NCI-H1417 treated with DMSO at 0.1 percent for 48 hours (cell line): Measurements from ENCODE around the gene ATIC.

Experiments
- DNase-seq: peaks from one replicate; lab custom pipeline; 2025; lab: John Stamatoyannopoulos, UW

Gene ATIC

GRCh38 chr2:215361211-215361875 is 49.5 kb downstream of the ATIC start:
- no peak for DNase-seq

DNA sequence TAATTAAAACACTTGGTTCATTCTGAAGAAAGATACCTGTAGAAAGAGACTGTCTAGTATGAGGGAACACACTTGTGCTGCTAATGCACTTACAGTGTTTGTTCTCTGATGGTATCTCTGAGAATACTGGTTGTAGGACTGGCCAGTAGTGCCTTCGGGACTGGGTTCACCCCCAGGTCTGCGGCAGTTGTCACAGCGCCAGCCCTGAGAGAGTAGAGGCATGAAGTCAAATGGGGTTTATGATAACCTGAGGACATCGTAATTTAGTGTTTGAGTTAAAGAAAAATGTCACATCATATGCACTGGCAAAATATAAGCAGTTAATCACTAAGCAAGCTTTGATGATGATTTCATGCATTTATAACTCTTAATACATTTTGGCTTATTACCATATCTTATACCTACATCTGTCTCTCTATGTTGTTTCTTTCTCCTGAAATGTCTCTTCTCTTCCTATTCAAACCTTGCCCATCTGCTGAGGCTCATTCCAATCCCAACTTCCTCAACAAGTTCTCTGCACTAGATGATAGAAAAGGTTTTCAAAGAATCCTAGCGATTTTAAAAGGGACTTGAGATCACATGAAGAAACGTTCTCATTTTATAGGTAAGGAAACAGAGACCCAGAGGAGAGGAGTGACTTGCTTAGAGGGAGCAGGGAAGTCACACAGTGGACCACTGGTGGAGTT is 50.2 kb downstream of the ATIC start:
- DNase-seq: no peak

- no peak for DNase-seq
Observed at GRCh38 chr2:215362562-215362904, 50.7 kb downstream of the ATIC start.

DNA sequence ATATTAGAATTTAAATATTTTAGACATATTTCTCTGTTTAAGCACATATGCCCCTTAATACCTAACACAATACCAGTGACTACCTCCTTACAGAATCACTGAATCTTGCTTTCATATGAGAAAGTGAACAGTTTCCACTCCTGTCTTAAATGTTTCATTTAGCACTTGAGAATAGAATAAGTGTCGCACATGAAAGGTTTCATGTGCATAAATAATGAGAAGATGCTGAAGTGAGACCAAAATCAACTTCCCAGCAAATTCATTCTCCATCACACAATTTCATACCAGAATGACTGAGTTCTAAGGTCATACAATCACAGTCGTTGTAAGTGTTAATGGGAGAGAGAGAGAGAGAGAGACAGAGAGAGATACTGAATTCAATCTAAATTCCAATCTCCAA is 51.2 kb downstream of the ATIC start:
- no peak for DNase-seq

DNA sequence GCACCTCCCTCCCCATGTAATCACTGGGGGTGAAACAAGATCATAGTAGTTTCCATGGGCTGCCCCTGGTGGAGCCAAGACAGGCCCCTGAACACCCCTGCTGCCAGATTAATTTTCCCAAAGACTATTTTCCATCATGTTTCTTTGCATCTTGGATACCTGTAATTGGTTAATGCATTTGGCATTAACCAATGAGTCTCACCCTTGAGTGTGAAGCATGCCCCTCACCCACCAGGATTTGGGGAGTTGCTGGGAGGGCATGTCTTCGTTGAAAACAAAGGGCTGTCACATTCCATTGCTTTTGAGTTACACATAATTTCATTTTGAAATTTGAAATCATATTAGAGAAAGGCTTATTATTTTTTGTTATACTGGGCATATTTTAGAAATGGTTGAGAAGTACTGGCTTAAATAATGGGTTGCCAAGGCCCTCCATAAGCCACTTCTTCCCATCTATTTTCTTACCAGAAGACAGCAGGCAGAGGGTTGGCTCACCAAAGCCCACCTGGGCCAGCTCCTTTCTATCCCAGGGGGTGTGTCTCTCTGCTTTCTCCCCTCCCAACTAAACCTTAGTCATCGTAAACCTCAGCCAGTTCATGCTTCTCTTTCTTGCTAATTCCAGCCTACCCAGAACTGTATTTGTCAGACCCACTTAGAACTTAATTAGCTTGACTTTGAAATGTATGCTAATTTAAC is 51.8 kb downstream of the ATIC start:
- DNase-seq: no peak

DNA sequence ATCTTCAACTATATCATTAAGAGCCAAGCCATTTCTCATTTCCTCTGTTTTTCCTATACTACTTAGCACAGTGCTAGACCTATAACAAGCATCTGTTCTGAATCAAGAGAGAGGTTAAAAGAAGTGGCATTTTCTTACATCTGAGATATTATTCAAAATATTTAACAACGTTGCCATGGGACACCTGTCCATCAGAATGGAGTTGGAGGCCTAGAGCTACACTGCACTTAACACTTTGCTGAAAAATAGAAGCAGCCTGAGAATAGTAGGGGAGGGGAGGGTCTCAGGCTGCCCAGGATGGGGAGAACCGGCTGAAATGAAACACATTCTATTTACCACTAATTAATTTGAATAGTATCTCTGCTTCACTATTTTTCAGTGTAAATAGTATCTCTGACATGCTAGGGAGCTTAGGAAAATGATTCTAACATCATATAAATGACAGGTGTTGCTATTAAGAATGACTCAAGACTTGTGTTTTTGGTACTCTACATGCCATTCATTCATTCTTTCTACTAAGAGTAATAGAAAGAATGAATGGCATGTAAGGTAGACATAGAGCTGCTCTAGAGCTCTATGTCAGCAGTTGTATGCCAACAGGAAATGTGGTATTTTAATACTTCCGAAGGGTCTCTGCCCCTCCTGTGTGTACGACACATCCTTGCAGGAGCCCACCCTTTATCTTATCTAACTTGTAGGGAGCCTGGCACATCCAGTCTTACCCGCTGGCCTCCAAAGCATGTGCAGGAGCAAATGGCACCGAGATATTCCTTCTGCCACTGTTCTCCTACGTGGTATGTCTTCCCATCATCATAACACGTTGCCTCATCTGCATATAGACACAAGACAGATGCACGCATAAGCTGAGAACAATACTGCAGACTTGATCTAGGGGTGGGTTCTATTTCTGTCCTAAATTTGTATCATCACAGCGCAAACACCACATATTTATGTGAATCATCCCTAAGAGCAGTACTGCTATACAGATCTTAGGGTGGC is 52.6 kb downstream of the ATIC start:
- DNase-seq: no peak

- DNase-seq: no peak
Observed at GRCh38 chr2:215365184-215365658, 53.4 kb downstream of the ATIC start.

DNA sequence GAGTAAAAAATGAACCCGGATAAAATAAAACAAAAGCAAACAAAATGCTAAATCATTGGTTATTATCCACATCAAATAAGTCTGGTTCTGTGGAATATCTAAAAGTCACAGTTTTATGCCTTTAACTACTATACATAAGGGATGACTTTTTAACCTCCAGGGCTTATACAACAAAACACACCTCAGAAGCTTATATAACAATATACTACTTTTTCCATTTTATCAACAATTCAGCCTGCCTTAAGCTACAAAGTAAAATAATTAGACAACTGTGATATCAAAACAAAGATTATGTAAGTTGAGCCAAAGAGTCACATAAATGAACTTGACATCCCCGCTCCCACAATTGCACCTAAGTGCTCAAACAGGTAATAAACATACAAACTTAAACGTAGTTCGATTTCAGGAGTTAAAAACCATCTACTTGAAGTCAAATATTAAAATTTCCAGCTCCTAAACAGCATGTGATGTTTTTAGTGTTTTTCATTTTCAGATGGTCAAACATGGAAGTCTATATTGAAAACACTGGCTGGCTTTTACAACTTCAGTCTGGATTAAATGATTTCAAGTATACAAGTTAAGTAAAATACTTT is 54.7 kb downstream of the ATIC start:
- DNase-seq: no peak

GRCh38 chr2:215367662-215368492 is 56.0 kb downstream of the ATIC start:
- no peak for DNase-seq

GRCh38 chr2:215368493-215368809 is 56.6 kb downstream of the ATIC start:
- DNase-seq: no peak

- no peak for DNase-seq
Observed at GRCh38 chr2:215369181-215369760, 57.4 kb downstream of the ATIC start.

DNA sequence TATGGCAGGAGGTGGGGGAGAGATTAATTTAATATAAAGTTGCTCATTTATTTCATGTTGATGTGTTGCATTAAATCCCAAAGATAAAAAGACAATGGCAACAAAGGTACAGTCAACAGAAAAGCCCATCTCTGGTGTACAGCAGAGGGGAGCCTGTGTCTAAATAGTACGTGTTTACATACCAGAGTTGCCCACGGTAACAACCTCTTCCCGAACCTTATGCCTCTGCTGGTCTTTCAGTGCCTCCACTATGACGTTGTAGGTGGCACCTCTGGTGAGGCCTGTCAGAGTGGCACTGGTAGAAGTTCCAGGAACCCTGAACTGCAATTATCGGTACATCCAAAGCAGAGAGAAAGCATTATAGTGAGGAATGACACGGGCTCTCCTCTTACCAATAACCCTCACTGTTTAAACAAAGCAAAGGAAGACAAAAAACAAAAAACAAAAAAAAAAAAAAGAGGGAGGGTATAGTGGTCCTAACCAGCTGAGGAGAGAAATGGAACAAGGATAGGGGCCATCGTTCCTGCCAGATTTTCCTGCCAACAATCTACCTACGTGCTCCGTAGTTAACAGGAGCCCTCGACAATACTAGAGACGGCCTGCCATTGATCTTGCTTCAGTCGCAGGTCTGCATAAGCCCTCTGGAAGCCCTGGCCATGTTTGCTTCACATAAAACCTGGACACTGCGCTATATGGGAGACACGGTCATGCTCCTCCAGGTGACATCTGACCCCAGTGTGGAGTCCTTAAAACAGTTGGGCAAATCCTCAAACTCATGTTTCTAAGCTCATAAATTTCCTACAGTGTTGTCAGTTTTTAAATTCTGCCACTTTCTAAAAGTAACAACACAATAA is 58.5 kb downstream of the ATIC start:
- DNase-seq: no peak

- no peak for DNase-seq
Observed at GRCh38 chr2:215371915-215372897, 60.3 kb downstream of the ATIC start.

DNA sequence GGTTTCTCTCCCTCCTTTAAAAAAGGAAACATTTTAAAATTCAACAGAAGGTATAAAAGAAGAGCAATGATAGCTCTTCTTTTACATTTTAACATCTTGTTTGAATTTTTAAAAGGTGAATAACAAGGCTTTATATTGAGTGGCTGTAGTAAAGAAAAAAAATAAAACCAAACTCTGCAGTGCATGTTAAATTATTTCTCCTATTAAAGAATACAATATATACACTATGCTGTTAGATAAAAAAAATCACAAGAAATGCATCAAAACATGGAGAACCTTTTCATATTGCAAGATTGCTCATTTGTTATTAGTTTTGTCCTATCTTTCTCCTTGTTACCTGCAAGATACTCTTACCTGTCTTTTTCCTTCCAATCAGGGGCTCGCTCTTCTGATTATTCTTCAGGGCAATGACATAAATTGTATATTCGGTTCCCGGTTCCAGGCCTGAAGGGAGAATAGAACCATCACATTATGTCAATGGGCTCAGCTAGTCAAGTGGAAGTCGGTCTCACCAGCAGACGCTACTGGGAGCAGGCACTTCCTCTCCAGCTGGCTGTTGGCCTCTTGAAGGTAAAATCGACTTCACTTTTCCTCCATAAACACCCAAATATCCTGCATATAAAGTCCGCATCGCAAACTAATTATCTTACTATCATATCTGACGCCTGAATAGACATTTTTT is 61.2 kb downstream of the ATIC start:
- no peak for DNase-seq

DNA sequence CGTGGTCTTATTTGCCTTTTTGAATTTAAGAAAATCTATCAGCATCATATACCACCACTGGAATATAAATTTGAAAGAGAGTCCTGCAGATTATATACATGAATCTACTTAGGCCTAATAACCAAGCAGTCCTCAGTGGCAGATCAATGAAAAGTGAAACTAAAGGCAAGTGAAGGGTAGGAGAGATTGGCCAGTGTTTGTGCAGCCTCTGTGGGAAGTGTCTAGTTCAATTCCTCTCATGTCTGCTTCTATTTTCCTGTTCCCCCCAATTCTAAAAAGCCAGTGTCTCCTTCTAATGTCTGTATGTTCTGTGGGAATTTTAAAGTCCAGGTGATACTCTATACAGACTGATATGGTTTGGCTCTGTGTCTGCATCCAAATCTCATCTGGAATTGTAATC is 62.1 kb downstream of the ATIC start:
- no peak for DNase-seq

DNA sequence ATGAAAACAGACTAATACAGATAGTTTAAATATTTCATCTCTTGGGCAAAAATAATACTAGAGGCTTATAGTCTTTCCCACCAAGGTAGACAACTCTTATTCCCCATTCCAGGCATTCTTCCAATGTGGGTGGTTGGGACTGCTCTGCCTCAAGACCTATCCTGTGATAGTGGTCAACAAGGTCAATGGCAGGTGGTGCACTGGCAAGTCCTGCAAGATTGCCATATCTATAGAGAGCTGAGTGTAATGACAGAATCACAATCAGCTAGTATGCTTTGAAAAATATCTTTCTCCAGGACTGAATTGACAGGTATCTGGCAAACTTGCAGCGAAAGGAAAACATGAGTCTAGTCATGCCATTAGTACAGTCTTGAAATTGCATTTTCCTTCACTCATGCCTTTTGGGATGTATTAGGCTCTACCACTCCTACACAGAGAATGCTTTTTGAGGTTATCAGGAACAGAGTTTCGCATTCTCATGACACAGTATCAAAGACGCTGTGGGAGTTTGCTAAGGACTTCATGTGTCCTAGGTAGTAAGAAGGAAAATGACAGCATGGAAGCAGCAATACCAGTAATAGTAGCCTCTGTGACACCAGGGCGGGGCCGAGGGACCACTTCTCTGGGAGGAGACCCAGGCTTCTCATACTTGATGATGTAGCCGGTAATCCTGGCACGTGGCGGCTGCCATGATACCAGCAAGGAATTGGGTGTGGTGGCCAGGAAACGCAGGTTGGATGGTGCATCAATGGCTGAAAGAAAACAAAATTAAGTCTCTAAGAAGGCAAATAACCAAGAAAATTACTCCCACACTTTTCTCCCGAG is 63.0 kb downstream of the ATIC start:
- no peak for DNase-seq

GRCh38 chr2:215375467-215375830 is 63.6 kb downstream of the ATIC start:
- DNase-seq: no peak
